ENCODE data around the gene MRPS10.
A peak's percentile ranks its signal among the peaks of the same experiment; 100 is the strongest.
"Not testable (repeated sequence)": the region's sequence is repeated elsewhere in the genome, so short reads cannot be mapped to it uniquely, and the experiment has no call there.

MRPS10 gene

DNA sequence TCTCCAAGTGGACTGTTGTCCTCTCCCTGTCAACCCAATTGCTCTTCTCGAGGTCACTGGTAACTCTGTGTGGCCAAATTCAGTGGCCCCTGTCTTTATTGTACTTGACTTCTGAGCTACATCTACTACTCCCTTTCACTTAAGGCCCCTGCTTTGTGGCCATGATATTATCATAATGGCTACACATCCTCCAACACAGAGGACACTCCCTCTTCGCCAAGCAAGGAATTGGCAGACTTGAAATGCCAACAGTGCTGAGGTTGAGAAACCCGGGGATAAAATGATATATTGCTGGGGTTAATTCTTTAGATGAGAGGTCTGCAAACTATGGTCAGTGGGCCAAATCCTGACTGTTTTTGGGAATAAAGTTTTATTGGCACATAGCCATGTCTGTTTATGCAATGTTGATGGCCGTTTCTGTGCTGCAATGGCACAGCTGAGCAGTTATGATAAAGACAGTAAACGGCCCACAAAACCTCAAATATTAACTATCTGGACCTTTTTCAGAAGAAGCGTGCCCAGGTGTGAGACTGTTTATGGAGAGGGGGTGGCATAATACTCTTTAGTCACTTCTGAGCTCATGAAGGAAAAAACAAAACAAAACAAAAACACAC is 12.0 kb upstream of the MRPS10 start:
- Mint-ChIP-seq H3K9me3 (no peaks in the 10 kb centered on the region), H3K36me3 (peaks cover 9% of the 10 kb centered on the region), H3K4me1 (no peaks in the 10 kb centered on the region), H3K27me3 (no peaks in the 10 kb centered on the region), H3K4me3 (no peak overlapping the region), H3K27ac (no peak overlapping the region)
- DNase-seq (ENCODE audit: low spot score in 2 of 2) (no peak), ATAC-seq (ENCODE audit: low read depth) (no peak)

GRCh38 chr6:42228305-42228704 is 10.6 kb upstream of the MRPS10 start:
- no peak for DNase-seq (ENCODE audit: low spot score in 2 of 2)
- H3K36me3 Mint-ChIP-seq: peaks cover 9% of the 10 kb centered on the region
- no peak overlapping the region for H3K27ac Mint-ChIP-seq

DNA sequence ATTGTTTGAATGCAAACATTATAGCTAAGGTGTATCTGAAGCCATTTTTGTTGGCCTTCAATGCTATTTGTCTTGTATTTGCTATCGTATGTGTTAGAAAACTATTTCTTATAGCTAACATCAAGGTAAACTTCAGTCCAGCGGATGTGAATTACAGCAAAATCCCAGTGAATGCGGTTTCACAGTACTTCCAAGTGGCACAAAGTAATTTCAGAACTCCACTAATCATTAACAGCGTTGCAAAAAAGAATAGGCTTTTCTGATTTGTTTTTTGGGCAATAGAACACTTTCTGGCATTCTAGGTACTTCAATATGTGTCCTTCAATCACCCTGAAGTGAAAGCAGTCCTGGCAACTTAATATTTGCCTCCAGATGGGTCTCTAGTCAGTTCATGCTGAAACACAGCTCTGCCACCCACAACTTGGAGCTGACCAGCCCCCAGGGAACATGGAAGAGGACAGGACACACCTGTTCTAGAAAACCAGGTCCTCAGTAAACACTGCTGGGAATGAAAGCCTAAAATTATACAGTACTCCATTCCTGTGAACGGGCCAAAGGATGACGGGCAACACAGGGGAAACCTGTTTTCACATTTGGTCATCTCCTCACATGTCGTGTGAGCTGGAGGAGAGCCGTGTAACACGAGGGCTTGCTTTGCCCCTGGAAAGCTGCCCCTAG is 9.7 kb upstream of the MRPS10 start:
- ATAC-seq (ENCODE audit: low read depth) (no peak), DNase-seq (ENCODE audit: low spot score in 2 of 2) (no peak)
- Mint-ChIP-seq H3K27ac (no peak overlapping the region), H3K4me3 (no peak overlapping the region), H3K36me3 (peaks cover 8% of the 10 kb centered on the region), H3K27me3 (no peaks in the 10 kb centered on the region), H3K9me3 (no peaks in the 10 kb centered on the region), H3K4me1 (no peaks in the 10 kb centered on the region)

More at GRCh38 chr6:42228305-42228704, 10.6 kb upstream of the MRPS10 start:
- H3K27me3 Mint-ChIP-seq: no peaks in the 10 kb centered on the region
- H3K4me3 Mint-ChIP-seq: no peak overlapping the region
- ATAC-seq (ENCODE audit: low read depth): no peak
- no peaks in the 10 kb centered on the region for H3K9me3 Mint-ChIP-seq
- H3K4me1 Mint-ChIP-seq: no peaks in the 10 kb centered on the region

- Mint-ChIP-seq H3K27ac (no peak overlapping the region), H3K36me3 (peaks cover 5% of the 10 kb centered on the region), H3K4me1 (no peaks in the 10 kb centered on the region), H3K27me3 (no peaks in the 10 kb centered on the region), H3K9me3 (no peaks in the 10 kb centered on the region), H3K4me3 (no peak overlapping the region)
- no peak for ATAC-seq (ENCODE audit: low read depth)
- DNase-seq (ENCODE audit: low spot score in 2 of 2): no peak
Observed at GRCh38 chr6:42226645-42227143, 9.0 kb upstream of the MRPS10 start.

DNA sequence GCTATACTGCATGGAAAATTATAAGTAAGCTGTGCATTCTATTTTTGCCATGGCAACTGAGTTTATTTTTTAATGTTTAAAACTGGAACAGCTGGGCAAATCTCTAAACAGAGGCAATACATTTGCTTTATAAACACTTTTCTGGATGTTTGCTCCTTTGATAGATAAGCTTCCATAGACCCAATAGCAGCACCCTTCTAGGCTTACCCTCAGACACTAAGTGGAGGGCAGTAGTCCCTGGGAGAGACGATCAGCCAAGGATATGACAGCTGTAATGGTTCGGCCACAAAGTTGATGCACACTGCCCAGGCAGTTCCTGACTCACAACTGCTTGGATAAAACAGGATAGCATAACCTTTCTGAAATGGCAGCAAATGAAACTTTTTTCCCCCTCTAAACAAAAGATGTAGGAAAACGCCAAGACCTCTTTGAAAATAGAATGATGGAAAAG is 8.5 kb upstream of the MRPS10 start:
- no peak overlapping the region for H3K4me3 Mint-ChIP-seq
- H3K36me3 Mint-ChIP-seq: peaks cover 5% of the 10 kb centered on the region
- H3K27me3 Mint-ChIP-seq: no peaks in the 10 kb centered on the region
- ATAC-seq (ENCODE audit: low read depth) (no peak), DNase-seq (ENCODE audit: low spot score in 2 of 2) (no peak)
- H3K4me1 Mint-ChIP-seq: no peaks in the 10 kb centered on the region
- H3K9me3 Mint-ChIP-seq: no peaks in the 10 kb centered on the region
- H3K27ac Mint-ChIP-seq: no peak overlapping the region

DNA sequence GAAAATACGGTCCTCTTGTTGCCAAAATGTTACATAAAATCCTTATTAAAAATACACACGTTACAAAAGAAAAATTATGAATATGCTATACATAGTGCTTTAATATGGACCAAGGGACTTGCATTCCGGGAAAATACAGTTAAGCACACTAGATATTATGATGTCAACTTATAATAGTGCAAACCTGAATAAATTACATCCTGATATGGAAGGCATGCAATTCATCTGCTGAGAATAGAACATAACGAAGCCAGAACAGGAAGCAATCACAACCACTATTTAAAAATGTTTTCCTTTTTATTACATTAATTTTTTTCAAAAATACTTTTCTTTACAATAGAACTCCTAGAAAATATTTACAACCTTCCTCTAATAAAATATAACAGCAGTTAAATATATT is 7.8 kb upstream of the MRPS10 start:
- Mint-ChIP-seq H3K27ac (no peak overlapping the region), H3K36me3 (peaks cover 5% of the 10 kb centered on the region), H3K9me3 (no peaks in the 10 kb centered on the region), H3K4me1 (no peaks in the 10 kb centered on the region), H3K4me3 (no peak overlapping the region), H3K27me3 (no peaks in the 10 kb centered on the region)
- DNase-seq (ENCODE audit: low spot score in 2 of 2): no peak
- ATAC-seq (ENCODE audit: low read depth): no peak

GRCh38 chr6:42225029-42225339 is 7.3 kb upstream of the MRPS10 start:
- Mint-ChIP-seq H3K4me1 (no peaks in the 10 kb centered on the region), H3K9me3 (no peaks in the 10 kb centered on the region), H3K27ac (no peak overlapping the region), H3K4me3 (no peak overlapping the region), H3K36me3 (peaks cover 5% of the 10 kb centered on the region), H3K27me3 (no peaks in the 10 kb centered on the region)
- ATAC-seq (ENCODE audit: low read depth) (no peak), DNase-seq (ENCODE audit: low spot score in 2 of 2) (no peak)

GRCh38 chr6:42224222-42225028 is 6.8 kb upstream of the MRPS10 start:
- ATAC-seq (ENCODE audit: low read depth) (no peak), DNase-seq (ENCODE audit: low spot score in 2 of 2) (no peak)
- Mint-ChIP-seq H3K4me1 (no peaks in the 10 kb centered on the region), H3K36me3 (peaks cover 4% of the 10 kb centered on the region), H3K9me3 (no peaks in the 10 kb centered on the region), H3K27ac (no peak overlapping the region), H3K4me3 (no peak overlapping the region), H3K27me3 (no peaks in the 10 kb centered on the region)

DNA sequence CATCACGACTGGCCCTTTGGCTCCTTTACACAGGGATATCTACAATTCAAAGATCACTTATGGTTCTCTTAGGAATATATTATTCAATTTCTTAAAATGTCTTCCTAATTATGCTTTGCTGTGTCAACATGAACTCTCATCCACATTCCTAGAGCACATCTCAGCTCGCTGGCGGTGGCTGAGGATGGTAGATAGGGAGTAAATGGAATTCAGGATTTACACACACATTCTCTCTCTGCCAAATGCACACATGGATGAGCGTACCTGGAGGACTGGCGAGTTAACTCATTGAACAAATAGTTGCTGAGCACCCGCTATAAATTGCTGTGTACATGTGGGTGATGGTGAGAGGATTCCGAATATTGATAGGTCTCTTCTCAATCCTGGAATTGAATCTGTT is 4.8 kb upstream of the MRPS10 start:
- Mint-ChIP-seq H3K4me1 (peaks cover 2% of the 10 kb centered on the region), H3K36me3 (no peaks in the 10 kb centered on the region), H3K4me3 (no peak overlapping the region), H3K9me3 (no peaks in the 10 kb centered on the region), H3K27ac (no peak overlapping the region), H3K27me3 (no peaks in the 10 kb centered on the region)
- DNase-seq (ENCODE audit: low spot score in 2 of 2) (no peak), ATAC-seq (ENCODE audit: low read depth) (no peak)

GRCh38 chr6:42221546-42221945 is 3.9 kb upstream of the MRPS10 start:
- H3K9me3 Mint-ChIP-seq: no peaks in the 10 kb centered on the region
- ATAC-seq (ENCODE audit: low read depth) (no peak), DNase-seq (ENCODE audit: low spot score in 2 of 2) (no peak)
- H3K4me1 Mint-ChIP-seq: peaks cover 2% of the 10 kb centered on the region
- H3K4me3 Mint-ChIP-seq: no peak overlapping the region
- no peaks in the 10 kb centered on the region for H3K36me3 Mint-ChIP-seq
- no peaks in the 10 kb centered on the region for H3K27me3 Mint-ChIP-seq
- no peak overlapping the region for H3K27ac Mint-ChIP-seq

DNA sequence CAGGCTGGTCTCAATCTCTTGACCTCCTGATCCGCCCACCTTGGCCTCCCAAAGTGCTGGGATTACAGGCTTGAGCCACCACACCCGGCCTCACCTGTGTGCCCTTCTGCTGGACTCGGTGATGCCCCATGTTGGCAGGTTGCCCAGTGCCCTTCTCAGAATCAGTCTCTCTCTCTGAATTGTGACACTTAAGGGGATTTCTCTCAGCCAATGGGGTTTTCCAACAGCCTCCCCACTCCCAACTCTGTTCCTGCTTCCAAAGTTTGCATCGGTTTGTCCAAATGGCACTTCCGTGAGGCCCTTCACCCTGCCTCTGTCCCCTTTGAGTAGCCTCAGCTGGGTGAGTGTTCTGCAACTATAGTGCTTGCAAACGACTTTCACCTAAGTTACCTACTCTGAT is 3.1 kb upstream of the MRPS10 start:
- ATAC-seq (ENCODE audit: low read depth) (no peak), DNase-seq (ENCODE audit: low spot score in 2 of 2) (no peak)
- Mint-ChIP-seq H3K4me3 (no peak overlapping the region), H3K27me3 (no peaks in the 10 kb centered on the region), H3K4me1 (peaks cover 2% of the 10 kb centered on the region), H3K9me3 (no peaks in the 10 kb centered on the region), H3K27ac (no peak overlapping the region), H3K36me3 (peaks cover 1% of the 10 kb centered on the region)

GRCh38 chr6:42217157-42217518 is 523 bp downstream of the MRPS10 start:
- H3K27ac Mint-ChIP-seq: peak overlapping the region; percentile 94
- DNase-seq (ENCODE audit: low spot score in 2 of 2) (no peak), ATAC-seq (ENCODE audit: low read depth) (no peak)
- peaks cover 4% of the 10 kb centered on the region for H3K4me1 Mint-ChIP-seq
- no peaks in the 10 kb centered on the region for H3K27me3 Mint-ChIP-seq
- H3K9me3 Mint-ChIP-seq: no peaks in the 10 kb centered on the region
- peaks cover 8% of the 10 kb centered on the region for H3K36me3 Mint-ChIP-seq
- H3K4me3 Mint-ChIP-seq: peak overlapping the region; percentile 93

GRCh38 chr6:42216495-42216894 is 1.2 kb downstream of the MRPS10 start:
- not testable (repeated sequence) for H3K9me3 Mint-ChIP-seq; H3K4me1 Mint-ChIP-seq; H3K27me3 Mint-ChIP-seq; ATAC-seq (ENCODE audit: low read depth); H3K36me3 Mint-ChIP-seq; DNase-seq (ENCODE audit: low spot score in 2 of 2)
- peak overlapping the region; percentile 70 for H3K4me3 Mint-ChIP-seq
- H3K27ac Mint-ChIP-seq: peak overlapping the region; percentile 65

- H3K27ac Mint-ChIP-seq: no peak overlapping the region
- no peak for ATAC-seq (ENCODE audit: low read depth)
- H3K27me3 Mint-ChIP-seq: no peaks in the 10 kb centered on the region
- H3K36me3 Mint-ChIP-seq: peaks cover 18% of the 10 kb centered on the region
- no peak overlapping the region for H3K4me3 Mint-ChIP-seq
- DNase-seq (ENCODE audit: low spot score in 2 of 2): no peak
- no peaks in the 10 kb centered on the region for H3K9me3 Mint-ChIP-seq
- peaks cover 3% of the 10 kb centered on the region for H3K4me1 Mint-ChIP-seq
Observed at GRCh38 chr6:42212442-42212841, 5.2 kb downstream of the MRPS10 start.

Data from memory B cell (primary cell).